ENCODE results near the gene LCLAT1.

Gene LCLAT1

DNA sequence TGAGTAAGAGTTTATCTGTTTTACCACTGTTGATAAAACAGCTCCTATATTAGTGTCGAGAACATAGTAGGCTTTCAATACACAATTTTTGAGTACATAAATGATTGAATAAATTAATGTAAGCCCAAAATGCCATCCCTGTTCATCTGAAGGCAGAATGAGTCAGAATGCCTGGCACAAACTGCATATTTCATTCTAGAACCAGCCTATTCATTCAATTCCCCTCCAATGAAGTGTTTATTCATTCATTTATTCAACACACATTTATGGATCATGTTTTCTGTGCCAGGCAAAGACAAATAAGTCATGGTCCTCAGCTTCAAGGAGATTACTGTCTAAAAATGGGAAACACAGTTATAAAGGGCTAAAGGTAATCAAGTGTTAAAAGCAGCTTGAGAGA lies 22.8 kb upstream of the LCLAT1 start:
- DNase-seq = no peak

DNA sequence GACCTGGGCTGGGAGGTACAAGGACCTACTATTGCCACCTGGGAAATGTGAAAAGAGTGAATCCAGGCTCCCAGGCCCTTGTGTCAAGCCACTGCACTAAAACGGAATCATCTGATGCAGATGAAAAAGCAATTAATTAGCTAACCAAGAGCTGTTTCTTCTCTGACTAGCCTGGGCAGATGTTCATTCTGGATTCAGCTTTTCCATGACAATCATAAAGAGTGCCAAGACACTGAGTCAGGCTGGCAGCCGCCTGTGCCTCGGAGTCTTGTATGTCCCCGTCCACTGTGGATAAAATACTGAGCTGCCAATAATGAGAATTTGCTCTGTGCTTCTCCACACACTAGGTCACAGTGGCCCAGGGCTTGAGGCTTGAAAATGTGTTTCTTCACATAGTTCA lies 21.7 kb upstream of the LCLAT1 start:
- DNase-seq = no peak

DNA sequence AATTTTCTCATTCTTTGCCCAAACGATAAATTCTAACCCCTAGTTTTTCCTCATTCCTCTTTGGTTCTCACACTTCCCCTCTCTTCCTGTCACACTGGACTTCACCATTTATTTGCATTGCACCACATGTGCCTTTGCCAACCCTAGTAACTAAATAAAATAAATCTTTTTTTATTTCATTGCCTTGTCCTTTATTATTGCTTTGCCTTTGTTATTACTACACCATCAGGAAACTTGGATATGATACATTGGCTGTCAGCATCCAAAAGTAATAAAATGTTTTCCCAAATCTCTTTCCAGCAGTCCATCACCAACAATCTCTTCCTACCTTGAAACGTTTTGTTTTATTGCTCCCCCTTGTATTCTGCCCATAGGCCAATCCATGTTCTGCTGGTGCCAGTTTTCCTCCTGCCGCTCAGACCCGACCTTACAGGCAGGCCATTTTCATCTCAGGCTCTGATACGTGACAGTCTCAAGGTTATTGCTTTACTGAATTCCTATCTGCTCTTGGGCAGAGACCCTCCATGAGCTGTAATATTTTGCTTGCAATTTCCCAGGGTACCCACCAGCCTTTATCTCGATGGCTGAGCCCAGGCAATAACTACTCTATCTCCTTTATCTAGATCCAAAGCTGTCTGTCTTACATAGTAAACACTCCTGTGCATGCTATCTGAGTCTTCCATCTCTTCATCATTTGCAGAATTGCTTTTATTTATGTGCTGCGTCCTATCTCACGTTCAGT lies 19.3 kb upstream of the LCLAT1 start:
- no peak for DNase-seq

DNA sequence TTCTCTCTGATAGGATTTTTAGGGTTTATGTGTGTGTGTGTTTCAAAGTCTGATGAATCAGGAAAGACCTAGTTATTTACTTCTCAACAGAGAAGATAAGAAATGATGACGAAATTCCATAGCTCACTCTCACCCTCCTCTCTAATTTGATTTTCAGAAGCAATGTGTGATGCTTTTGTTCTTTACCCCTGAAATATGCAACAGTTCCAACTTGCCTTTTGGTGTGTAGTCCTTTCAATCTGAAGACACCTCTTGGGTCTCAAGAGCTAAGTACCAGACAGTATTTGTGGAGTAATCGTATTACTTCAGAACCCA lies 18.7 kb upstream of the LCLAT1 start:
- no peak for DNase-seq

DNA sequence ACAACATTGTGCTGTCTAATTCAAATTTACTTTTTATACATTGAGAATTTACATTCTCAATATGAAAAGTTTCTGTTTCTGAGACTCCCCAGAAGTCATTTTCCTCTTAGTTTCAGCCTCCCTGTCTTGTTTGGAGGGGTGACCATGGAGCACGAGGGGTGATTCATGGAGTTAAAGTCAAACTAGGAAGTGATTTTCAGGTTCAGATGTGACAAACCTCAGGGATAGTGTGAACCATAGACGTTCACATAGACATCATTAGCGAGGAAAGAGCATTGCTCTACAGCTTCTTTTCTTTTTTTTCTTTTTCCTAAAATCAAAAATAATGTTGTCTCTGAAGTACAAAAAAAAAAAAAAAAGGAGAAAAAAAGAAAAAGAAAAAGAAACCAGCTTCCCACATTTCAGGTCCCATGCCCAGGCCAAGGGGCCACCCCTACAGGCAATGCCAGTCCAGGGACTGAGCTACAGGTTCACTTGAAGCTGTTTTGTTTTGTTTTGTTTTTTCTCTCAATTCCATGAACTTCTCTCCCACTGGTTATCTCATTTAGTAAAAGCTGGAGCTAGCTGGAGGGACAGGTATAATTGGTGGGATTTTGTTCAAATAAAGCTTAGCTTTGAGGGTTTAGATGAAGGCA lies 18.1 kb upstream of the LCLAT1 start:
- no peak for DNase-seq

DNA sequence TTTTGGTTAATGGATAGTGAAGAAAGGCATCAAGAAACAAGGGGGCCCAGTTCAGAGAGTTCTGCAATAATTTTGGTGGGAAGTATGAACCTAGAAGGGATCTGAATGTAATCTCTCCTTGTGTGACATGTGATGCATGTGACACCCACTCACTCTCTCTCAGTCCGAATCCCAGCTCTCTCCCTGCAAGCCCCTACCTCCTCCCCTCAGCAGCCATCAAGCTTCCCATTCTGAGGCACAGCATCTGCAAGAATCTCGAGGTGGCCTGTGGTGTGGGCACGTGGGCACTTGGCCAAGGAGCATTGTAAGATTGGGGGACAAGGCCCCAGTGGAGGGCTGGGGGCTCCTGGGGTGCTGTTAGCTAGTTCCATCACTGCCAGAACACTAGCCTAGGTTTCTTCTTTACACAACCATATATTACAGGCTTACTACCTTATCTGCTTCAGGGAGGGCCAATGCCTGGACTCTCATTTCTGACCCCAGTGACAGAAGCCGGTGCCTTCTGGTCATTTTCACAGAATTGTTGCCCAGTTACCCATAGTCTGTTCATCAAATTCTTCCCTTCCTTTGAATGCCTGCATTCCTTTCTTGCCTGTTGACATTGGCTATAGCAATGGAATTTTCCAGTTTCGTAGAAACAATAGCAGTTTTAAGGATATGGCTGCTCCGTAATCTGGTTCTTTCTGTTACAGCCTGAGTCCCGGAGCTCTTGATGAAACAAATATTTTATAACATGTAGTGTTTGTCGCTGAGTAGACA lies 13.3 kb upstream of the LCLAT1 start:
- no peak for DNase-seq

DNA sequence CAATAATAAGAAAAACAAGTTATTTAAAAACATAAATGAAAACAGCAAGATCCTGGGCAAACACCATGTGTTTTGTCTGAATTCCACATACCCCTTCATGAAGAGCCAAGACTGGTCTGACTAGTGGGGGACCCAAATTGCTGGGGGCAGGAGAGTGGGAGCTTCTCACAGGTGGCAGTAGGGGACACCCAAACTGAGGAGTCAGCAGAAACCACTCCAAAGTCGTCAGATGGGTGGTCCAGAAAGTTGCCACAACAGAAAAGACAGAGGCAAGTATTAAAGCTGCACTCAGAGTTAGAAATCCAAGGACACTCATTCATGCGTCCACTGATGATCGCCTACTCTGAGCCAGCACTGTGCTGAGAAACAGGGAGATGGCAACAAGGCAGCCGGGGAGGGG lies 12.3 kb upstream of the LCLAT1 start:
- DNase-seq = no peak

DNA sequence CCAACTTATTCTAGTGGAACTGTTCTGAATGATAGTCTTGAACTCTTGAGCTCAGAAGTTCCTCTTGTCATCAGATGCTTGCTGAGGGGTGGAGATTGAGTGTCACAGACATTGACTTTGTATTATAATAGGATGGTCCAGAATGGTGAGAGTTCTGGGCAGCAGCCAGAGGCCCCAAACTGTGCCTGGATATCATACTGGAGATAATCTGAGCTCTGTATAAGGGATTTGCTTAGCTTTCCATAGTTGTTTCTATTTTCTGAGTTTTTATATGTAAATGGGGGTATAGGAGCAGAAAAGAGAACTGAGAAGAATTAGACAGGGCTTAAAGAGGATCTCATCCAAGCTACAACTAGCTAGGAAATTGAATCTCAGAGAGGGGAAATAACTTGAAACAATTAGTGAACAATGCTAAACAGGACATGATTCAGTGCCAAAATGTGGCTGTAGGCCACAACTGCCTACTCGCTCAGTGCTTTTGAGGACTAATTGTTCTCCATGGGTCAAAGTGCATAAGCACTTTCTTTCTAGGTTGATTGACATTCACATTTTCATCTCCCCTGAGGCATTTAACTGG lies 10.1 kb upstream of the LCLAT1 start:
- DNase-seq = no peak

DNA sequence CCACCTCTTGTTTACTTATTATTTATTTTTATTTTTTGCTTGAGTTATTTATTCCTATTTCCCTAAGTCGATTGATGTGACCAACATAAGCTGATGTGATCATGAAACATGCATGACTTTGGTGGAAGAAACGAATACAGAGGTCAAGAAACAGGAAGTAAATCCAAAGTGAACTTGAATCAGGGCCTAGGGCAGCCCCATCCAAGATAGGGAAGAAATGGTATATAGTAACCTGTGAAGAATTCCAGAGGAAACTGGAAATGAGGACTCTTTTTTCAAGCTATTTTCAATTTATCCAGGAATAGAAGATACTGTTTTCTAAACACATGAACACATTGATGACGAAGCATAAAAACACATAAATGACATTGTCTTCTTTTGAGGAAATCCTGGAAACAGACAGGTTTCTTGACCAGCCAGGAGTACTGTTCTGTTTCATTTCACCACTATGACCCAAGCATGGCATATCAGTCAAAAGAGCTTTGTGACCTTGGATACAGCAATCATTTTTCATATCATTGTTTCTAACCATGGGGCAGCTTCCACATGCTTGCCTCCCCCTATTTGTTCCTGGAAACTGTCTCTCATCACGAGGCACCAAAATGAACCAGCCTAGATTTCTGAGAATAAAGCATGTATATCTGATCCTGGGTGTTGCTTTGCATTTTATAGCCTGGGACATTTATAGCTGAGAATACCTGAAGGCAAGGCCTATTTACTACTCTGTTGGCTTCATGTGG lies 9.1 kb upstream of the LCLAT1 start:
- DNase-seq = no peak

DNA sequence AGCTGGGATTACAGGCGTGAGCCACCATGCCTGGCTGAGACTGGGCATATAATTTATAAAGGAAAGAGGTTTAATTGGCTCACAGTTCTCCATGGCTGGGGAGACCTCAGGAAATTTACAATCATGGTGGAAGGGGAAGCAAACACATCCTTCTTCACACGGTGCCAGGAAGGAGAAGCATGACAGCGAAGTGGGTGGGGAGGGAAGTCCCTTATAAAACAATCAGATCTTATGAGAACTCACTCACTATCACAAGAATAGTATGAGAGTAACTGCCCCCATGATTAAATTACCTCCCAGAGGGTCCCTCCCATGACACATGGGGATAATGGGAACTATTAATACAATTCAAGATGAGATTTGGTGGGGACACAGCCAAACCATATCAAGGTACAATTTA lies 7.8 kb upstream of the LCLAT1 start:
- no peak for DNase-seq

DNA sequence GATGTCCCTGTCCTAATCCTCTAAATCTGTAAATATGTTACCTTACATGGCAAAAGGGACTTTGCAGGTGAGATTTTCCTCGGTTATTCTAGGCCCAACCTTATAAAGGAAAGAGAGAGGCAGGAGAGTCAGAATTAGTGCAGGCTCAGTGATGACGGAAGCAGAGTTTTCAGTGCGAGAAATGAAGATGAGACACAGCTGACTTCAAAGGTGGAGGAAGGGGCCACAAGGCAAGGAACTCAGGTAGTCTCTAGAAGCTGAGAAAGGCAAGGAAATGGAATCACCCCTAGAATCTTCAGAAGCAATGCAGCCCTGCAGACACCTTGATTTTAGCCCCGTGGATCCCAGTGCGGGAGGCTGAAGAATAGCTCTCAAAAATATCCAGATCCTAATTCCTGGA lies 7.2 kb upstream of the LCLAT1 start:
- no peak for DNase-seq

DNA sequence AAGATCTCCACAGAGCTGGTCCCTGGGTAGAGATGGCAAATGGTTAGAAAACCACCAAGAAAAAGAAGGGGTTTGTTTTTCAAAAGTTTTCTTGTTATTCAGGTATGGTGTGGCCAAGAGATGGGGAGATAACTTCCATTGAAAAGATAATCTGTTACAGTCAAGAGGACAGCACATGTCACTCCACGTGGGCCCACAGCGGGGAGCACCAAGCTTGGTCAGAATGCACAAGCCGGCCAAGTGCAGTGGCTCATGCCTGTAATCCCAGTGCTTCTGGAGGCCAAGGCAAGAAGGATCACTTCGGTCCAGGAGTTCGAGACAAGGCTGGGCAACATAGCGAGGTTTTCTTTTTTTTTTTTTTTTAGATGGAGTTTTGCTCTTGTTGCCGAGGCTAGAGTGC lies 6.0 kb upstream of the LCLAT1 start:
- DNase-seq = no peak

DNA sequence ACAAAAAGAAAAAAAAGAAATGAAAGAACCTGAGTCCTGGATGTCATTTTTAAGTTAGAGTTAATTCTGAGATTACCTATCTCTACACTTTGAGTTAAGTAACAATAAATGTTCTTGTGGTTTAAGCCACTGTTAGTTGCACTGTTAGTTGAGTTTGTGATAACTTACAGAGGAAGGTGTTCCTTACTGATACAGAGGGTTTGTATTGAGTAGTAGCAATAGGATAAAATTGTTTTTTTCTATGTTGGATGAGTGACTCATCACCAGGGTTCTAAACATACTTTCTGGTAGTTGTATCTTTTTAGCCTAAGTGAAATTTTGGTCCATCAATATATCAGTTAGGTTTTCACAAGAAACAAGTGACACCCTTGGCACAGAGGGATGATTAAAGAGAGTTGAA lies 4.0 kb upstream of the LCLAT1 start:
- no peak for DNase-seq

DNA sequence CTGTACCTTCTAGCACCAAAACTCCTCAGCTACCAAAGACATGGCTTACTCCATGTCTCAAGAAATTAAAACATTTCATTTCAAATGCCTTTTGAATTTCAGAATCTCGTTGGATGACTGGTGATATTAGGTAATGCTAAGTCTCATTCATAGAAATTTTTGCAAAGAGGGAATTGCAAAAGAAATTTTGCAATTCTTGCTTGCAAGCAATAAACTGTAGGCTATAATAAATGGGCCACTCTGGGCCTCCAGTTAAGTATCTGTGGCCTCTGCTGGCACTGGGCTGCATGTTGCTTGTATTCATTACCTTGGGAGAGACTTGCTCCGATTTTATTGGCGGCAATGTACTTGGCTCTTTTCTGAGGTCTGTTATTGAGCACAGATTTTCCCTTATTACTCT lies 2.8 kb upstream of the LCLAT1 start:
- no peak for DNase-seq

DNA sequence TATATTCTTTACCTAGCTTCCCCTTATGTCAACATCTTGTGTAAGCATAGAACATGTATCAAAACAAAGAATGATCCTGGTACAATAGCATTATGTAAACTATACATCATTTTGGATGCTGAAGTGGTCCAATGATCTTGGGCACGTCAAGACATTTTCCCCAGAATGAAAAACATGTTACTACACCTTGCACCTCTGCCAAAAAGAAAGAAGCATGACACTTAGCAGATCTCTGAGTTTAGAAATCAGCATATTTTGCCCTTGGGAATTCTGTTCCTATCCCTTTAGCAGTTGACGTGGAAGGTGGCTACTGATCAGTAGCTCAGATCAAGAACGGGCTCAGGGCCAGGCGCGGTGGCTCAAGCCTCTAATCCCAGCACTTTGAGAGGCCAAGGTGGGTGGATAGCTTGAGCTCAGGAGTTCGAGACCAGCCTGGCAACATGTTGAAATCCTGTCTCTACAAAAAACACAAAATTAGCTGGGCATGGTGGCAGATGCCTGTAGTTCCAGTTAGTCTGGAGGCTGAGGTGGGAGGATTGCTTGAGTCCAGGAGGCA lies 1.7 kb upstream of the LCLAT1 start:
- DNase-seq = no peak

DNA sequence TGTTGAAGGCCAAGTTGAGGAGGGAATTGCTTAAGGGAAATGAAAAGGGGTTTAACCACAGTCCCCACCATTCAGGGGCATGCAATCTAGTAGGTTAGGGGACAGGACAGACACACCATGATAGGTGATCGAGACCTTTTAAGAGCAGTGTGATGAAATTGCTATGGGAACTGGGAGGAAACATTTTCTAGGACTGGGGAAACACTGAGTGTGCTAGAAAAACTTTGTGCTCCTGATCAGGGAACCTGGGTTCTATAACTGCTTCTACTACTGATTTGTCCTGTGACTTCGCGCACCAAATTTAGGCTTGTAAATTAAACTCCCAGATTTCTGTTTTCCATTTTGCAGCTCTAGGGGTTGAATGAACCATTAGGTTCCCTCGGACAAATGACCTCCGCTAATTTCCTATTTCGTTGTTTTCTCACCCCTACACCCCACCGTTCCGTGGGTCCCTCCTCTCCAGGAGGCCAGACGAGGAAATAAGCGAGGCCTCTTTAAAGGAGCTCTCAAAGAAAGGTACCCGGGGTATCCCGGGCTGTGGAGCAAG lies 371 bp upstream of the LCLAT1 start:
- DNase-seq = no peak

DNA sequence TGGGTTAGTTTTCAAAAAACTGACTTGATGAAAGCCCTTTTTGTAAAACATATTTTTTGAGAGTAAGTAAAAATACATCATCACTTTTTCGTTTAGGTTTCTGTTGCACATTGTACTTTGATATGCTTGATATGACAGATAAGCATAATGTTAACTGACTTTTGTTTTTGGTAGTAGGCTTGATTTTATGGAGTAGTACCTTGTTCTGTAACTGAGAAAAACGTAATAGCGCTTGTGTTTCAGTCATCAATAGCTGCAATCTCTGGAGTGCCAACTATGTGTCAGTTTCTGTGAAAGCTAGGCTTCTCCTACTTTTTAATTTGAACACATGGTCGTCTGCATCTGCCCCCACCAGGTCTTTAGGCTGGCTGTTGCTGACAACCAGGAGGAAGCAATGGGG lies 1.3 kb downstream of the LCLAT1 start:
- no peak for DNase-seq

DNA sequence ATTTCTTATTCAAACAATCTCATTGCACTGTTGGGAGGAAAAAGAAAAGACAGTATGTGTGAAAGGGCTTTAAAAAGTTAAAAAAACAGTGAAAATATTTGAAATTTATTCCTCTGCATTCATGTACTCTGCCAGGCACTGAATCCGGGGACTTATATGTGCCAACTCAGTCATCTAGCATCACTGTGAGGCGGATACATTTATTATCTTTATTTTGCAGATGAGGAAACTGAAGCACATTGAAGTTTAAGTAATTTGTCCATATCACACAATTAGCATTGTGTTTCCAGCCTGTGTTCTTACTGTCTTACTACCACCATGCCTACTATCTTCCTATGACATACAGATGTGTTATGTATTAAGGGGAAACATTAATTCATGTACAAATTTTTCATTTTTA lies 1.8 kb downstream of the LCLAT1 start:
- no peak for DNase-seq

DNA sequence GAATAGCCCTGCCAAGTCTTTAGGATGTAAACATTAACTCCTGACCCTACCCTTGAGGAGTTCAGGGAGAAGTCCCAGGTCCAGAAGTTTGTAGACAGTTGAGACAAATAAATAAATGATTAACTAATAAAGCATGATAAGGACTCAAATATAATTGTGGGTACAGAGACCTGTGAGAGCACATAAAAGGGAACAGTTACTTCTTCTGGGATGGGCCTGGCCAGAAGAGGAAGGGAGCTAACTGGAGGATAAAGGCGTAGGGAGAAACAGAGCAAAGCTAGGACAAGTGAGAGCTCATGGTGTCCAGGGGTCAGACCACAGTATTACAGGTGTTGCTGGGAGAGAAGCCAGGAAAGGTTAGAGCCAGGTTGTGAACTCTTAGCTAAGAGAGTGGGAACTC lies 3.0 kb downstream of the LCLAT1 start:
- DNase-seq = no peak

DNA sequence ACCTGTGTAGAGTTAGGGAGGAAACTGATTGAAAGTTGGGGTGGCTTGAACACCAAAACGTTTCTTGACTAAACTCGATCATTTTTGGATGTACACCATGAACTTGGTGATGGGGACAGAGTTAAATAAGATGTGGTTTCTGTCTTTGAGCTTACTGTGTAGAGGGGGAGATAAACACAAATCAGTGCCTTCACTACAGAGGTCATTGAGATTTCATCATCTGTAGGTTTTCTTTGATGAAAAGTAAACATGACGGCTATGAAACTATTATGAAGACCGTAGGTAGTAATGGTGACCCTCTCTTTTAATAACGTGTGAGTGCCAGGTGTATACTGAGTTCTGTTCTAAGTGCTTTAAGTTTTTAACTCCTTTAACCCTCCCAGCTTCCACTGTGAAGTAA lies 6.5 kb downstream of the LCLAT1 start:
- DNase-seq = no peak

DNA sequence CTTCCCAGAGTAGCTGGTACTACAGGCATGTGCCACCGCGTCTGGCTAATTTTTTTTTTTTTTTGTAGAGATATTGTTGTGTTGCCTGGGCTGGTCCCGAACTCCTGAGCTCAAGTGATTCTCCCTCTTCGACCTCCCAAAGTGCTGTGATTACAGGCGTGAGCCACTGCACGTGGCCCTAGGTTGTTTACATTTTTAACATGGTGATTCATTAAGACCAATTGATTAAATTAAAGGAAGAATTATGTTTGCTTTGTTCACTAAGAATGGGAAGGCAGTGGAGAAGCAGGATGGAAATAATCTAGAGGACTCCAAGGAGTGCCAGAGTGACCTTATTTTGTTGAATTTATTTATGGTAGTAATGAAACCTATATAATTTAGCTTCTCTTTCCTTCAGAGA lies 7.5 kb downstream of the LCLAT1 start:
- no peak for DNase-seq

DNA sequence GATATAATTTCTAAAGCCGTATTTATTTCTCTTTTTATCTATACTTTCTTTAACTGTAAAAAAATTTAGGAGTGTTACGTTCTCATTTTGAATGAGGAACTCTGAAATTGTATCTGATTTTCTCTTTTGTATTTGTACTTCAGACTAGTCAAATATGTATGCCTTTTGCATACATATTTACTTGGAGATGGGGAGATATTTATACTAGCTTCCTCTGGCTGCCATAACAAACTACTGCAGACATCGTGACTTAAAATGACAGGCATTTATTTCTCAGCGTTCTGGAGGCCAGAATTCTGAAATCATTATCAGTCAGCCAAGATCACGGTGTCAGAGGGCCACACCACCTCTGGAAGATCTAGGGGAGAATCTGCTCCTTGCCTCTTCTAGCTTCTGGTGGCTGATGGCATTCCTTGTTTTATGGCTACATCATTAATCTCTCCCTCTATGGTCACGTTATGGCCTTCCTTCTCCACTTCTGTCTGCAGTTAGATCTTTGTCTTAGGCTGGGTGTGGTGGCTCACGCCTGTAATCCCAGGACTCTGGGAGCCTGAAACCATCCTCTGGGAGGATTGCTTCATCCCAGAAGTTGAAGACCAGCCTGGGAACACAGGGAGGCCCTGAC lies 8.2 kb downstream of the LCLAT1 start:
- no peak for DNase-seq
